IMR-90 (cell line): ENCODE results near the gene NCR1. TPM values are rescaled to one million over a fixed set of nuclear protein-coding genes. Genes with fewer than 3 reads are reported as not detected.

Experiments
- ATAC-seq: fragments of 200-7000 bp; cut with Tn5 transposase; 2 replicates; pipeline ENCODE4 v1.9.1; 2020; ENCODE audit warnings: low read depth, mild to moderate bottlenecking, moderate library complexity
- BruUV-seq: library from RNA; stranded (reverse); fragments of 400-500 nt; replicated peaks from 2 replicates; lab custom pipeline; 2021; lab: Mats Ljungman, UMichigan
- CTCF ChIA-PET: fragments of 300-600 bp; formaldehyde crosslinking; extraction: SDS; loops from one replicate; lab custom pipeline; 2021; ENCODE audit warnings: antibody characterized with exemption; lab: Yijun Ruan, JAX
- POLR2A ChIA-PET: fragments of 300-600 bp; sonication (Branson Sonifier 250); formaldehyde crosslinking; loops from one replicate; lab custom pipeline; 2022; ENCODE audit warnings: antibody characterized with exemption; ENCODE audit not compliant: unreplicated experiment; lab: Charles Lee
- DNase-seq: peaks from one replicate; pipeline ENCODE4 v3.0.0; 2013
- H2AFZ ChIP-seq: replicated peaks from 2 replicates; pipeline ENCODE3; 2013; ENCODE audit warnings: low read length, mild to moderate bottlenecking; ENCODE audit not compliant: poor library complexity
- H2AK5ac ChIP-seq: 2 replicates; pipeline ENCODE4 v1.6.1; 2013; ENCODE audit warnings: low read depth, low read length, inconsistent platforms
- H2AK9ac ChIP-seq: replicated peaks from 2 replicates; pipeline ENCODE3; 2013; ENCODE audit warnings: mild to moderate bottlenecking, low read depth, low read length, moderate library complexity; ENCODE audit not compliant: poor library complexity
- H2BK120ac ChIP-seq: 2 replicates; pipeline ENCODE4 v1.6.1; 2013; ENCODE audit warnings: low read depth, low read length, inconsistent platforms
- H2BK15ac ChIP-seq: 3 replicates; pipeline ENCODE4 v1.6.1; 2013; ENCODE audit warnings: low read depth, low read length, inconsistent platforms
- H2BK20ac ChIP-seq: 2 replicates; pipeline ENCODE4 v1.6.1; 2013; ENCODE audit warnings: low read depth, mild to moderate bottlenecking, inconsistent platforms, low read length, moderate library complexity
- H2BK5ac ChIP-seq: 2 replicates; pipeline ENCODE4 v1.6.1; 2013; ENCODE audit warnings: mild to moderate bottlenecking, low read depth, low read length, inconsistent platforms; ENCODE audit not compliant: poor library complexity, severe bottlenecking
- H3K14ac ChIP-seq: replicated peaks from 2 replicates; pipeline ENCODE4 v1.6.1; 2013; ENCODE audit warnings: low read depth, low read length, inconsistent platforms
- H3K18ac ChIP-seq: 2 replicates; pipeline ENCODE4 v1.6.1; 2013; ENCODE audit warnings: low read depth, low read length, control low read depth
- H3K23ac ChIP-seq: 2 replicates; pipeline ENCODE4 v1.6.1; 2013; ENCODE audit warnings: low read depth, low read length, inconsistent platforms
- H3K27ac ChIP-seq: 2 replicates; pipeline ENCODE4 v1.5.1; 2013; ENCODE audit warnings: mild to moderate bottlenecking, control low read depth, low read length; ENCODE audit not compliant: insufficient read depth
- H3K27me3 ChIP-seq: 2 replicates; pipeline ENCODE4 v1.6.1; 2013; ENCODE audit warnings: low read length; ENCODE audit not compliant: control insufficient read depth, insufficient read depth
- H3K36me3 ChIP-seq: 2 replicates; pipeline ENCODE4 v1.6.1; 2013; ENCODE audit warnings: low read length, mixed read lengths; ENCODE audit not compliant: control insufficient read depth, insufficient read depth
- H3K4ac ChIP-seq: 2 replicates; pipeline ENCODE4 v1.6.1; 2013; ENCODE audit warnings: low read depth, low read length, inconsistent platforms
- H3K4me1 ChIP-seq: 2 replicates; pipeline ENCODE4 v1.6.1; 2013; ENCODE audit warnings: low read length, mixed read lengths; ENCODE audit not compliant: control insufficient read depth, insufficient read depth
- H3K4me2 ChIP-seq: 2 replicates; pipeline ENCODE4 v1.6.1; 2013; ENCODE audit warnings: low read depth, mild to moderate bottlenecking, control low read depth, low read length, moderate library complexity
- H3K4me3 ChIP-seq: 2 replicates; pipeline ENCODE4 v1.5.1; 2013; ENCODE audit warnings: low read depth, mild to moderate bottlenecking, control low read depth, low read length, moderate library complexity; ENCODE audit not compliant: insufficient read depth
- H3K56ac ChIP-seq: 2 replicates; pipeline ENCODE4 v1.6.1; 2013; ENCODE audit warnings: low read length, inconsistent platforms; ENCODE audit not compliant: insufficient read depth; ENCODE audit errors: extremely low read depth
- H3K79me1 ChIP-seq, 2 experiments: 2 replicates each; pipeline ENCODE4 v1.6.1; 2013; ENCODE audit warnings: low read length in 2 of 2, inconsistent platforms in 1 of 2, low read depth in 1 of 2
- H3K9ac ChIP-seq: 2 replicates; pipeline ENCODE4 v1.6.1; 2013; ENCODE audit warnings: low read depth, low read length, control low read depth
- H3K9me1 ChIP-seq: 2 replicates; pipeline ENCODE4 v1.6.1; 2013; ENCODE audit warnings: low read length, inconsistent platforms; ENCODE audit not compliant: insufficient read depth
- H3K9me3 ChIP-seq: 2 replicates; pipeline ENCODE4 v1.6.1; 2013; ENCODE audit warnings: low read length; ENCODE audit not compliant: control insufficient read depth, insufficient read depth
- H4K20me1 ChIP-seq: 2 replicates; pipeline ENCODE4 v1.6.1; 2013; ENCODE audit warnings: low read length, inconsistent platforms; ENCODE audit not compliant: insufficient read depth
- H4K5ac ChIP-seq: 2 replicates; pipeline ENCODE4 v1.6.1; 2013; ENCODE audit warnings: mild to moderate bottlenecking, low read depth, low read length, control low read depth
- H4K8ac ChIP-seq, 2 experiments: 2 replicates each; pipeline ENCODE4 v1.6.1; 2013; ENCODE audit warnings: low read depth in 2 of 2, low read length in 2 of 2, control low read depth in 1 of 2, inconsistent platforms in 1 of 2
- H4K91ac ChIP-seq: 2 replicates; pipeline ENCODE4 v1.6.1; 2013; ENCODE audit warnings: low read depth, low read length, inconsistent platforms; ENCODE audit not compliant: insufficient read depth
- BHLHE40 ChIP-seq: fragments of 150-350 bp; IDR thresholded peaks from 2 replicates; pipeline ENCODE4 v1.6.1; 2016; ENCODE audit warnings: mild to moderate bottlenecking, low read depth, low read length
- CEBPB ChIP-seq: IDR thresholded peaks from 2 replicates; pipeline ENCODE4 v1.6.1; 2012; ENCODE audit warnings: low read depth, low read length, improper control_type of control experiment
- CHD1 ChIP-seq: IDR thresholded peaks from 2 replicates; pipeline ENCODE4 v1.6.1; 2012; ENCODE audit warnings: low read depth, low read length, improper control_type of control experiment
- FOS ChIP-seq: fragments of 150-350 bp; IDR thresholded peaks from 2 replicates; pipeline ENCODE4 v1.6.1; 2016; ENCODE audit warnings: low read depth, low read length
- MAFK ChIP-seq: IDR thresholded peaks from 2 replicates; pipeline ENCODE4 v1.6.1; 2012; ENCODE audit warnings: low read depth, low read length, improper control_type of control experiment
- MAZ ChIP-seq: IDR thresholded peaks from 2 replicates; pipeline ENCODE4 v1.6.1; 2012; ENCODE audit warnings: low read depth, mild to moderate bottlenecking, low read length, improper control_type of control experiment, moderate library complexity, borderline replicate concordance
- MXI1 ChIP-seq: IDR thresholded peaks from 2 replicates; pipeline ENCODE4 v1.6.1; 2012; ENCODE audit warnings: low read depth, mild to moderate bottlenecking, low read length, moderate library complexity, borderline replicate concordance
- NFE2L2 ChIP-seq: fragments of 150-350 bp; IDR thresholded peaks from 2 replicates; pipeline ENCODE4 v1.6.1; 2016; ENCODE audit warnings: low read depth, mild to moderate bottlenecking, low read length
- POLR2A ChIP-seq: IDR thresholded peaks from 2 replicates; pipeline ENCODE4 v1.6.1; 2012; ENCODE audit warnings: mild to moderate bottlenecking, low read depth, low read length
- RAD21 ChIP-seq: IDR thresholded peaks from 2 replicates; pipeline ENCODE4 v1.6.1; 2012; ENCODE audit warnings: low read length, improper control_type of control experiment
- RCOR1 ChIP-seq: IDR thresholded peaks from 2 replicates; pipeline ENCODE4 v1.6.1; 2012; ENCODE audit warnings: mild to moderate bottlenecking, low read length, improper control_type of control experiment; ENCODE audit not compliant: insufficient replicate concordance
- RFX5 ChIP-seq: IDR thresholded peaks from 2 replicates; pipeline ENCODE4 v1.8.0; 2012; ENCODE audit warnings: low read depth, mild to moderate bottlenecking, low read length, moderate library complexity
- SMC3 ChIP-seq: fragments of 150-350 bp; IDR thresholded peaks from 2 replicates; pipeline ENCODE4 v1.6.1; 2016; ENCODE audit warnings: low read depth, mild to moderate bottlenecking, antibody characterized with exemption, low read length, moderate library complexity
- USF2 ChIP-seq: fragments of 150-350 bp; IDR thresholded peaks from 2 replicates; pipeline ENCODE4 v1.6.1; 2017; ENCODE audit warnings: mild to moderate bottlenecking, antibody characterized with exemption, low read length, low read depth
- WGBS, 2 experiments: methylation state at CpG; one replicate each; pipeline versions ENCODE4 v1.1.5 to v1.1.7; 2013; ENCODE audit warnings: missing lambda C conversion rate in 2 of 2; ENCODE audit not compliant: insufficient read length in 1 of 2; ENCODE audit errors: extremely low coverage in 2 of 2; 5-methylcytosine and 5-hydroxymethylcytosine counted together
- dilution Hi-C: fragments of 300-500 bp; cut with HindIII; formaldehyde crosslinking; loops from one replicate; pipeline ENCODE4 v1.14.3; 2018; ENCODE audit warnings: low sequenced_read_pairs; ENCODE audit not compliant: unreplicated experiment
- in situ Hi-C: fragments of 300-500 bp; cut with MboI; formaldehyde crosslinking; loops from 3 replicates; pipeline ENCODE4 v1.14.3; 2019; ENCODE audit warnings: low sequenced_read_pairs, inconsistent platforms, mixed read lengths
- intact Hi-C: fragments of 100-400 bp; cut with micrococcal nuclease; formaldehyde crosslinking; loops from 2 replicates; pipeline ENCODE4 v1.10.0; 2022
- polyA plus RNA-seq, 3 experiments: library from polyadenylated mRNA; depleted of rRNA; stranded (reverse); fragments of >200 nt; gene quantifications; 2 replicates each; pipeline ENCODE4 v1.2.3, GENCODE V29; 2012; ENCODE audit warnings: low replicate concordance in 1 of 3
- total RNA-seq: library from RNA; depleted of rRNA; stranded (reverse); fragments of >200 nt; gene quantifications from 2 replicates; pipeline ENCODE4 v1.2.3, GENCODE V29; 2012
- TF ChIP-seq, protein P1 (sequence below): fragments of 150-350 bp; IDR thresholded peaks from 2 replicates; pipeline ENCODE4 v1.6.1; 2016; ENCODE audit warnings: low read depth, mild to moderate bottlenecking, low read length, moderate library complexity, borderline replicate concordance
- TF ChIP-seq, protein P2 (sequence below): conservative IDR thresholded peaks from 2 replicates; pipeline ENCODE4 v1.5.1; 2012; ENCODE audit warnings: mild to moderate bottlenecking, low read depth, low read length, improper control_type of control experiment

NCR1 gene
- total and polyA plus RNA-seq, 2 of the 4 experiments (the other 2 are of a cell fraction), result not detected

- Histone ChIP-seq H2BK15ac (no peak overlapping the region), H3K18ac (no peak overlapping the region), H3K79me1 (no peaks in the 10 kb centered on the region), H3K27ac (no peak overlapping the region), H3K4me3 (no peak overlapping the region), H3K56ac (no peak overlapping the region), H4K8ac (no peak overlapping the region), H3K27me3 (no peaks in the 10 kb centered on the region), H3K4ac (no peak overlapping the region), H2BK5ac (no peak overlapping the region), H4K91ac (no peak overlapping the region), H3K9ac (no peak overlapping the region), H2BK20ac (no peak overlapping the region), H2AK5ac (no peak overlapping the region), H3K9me3 (peaks cover 14% of the 10 kb centered on the region), H2BK120ac (no peak overlapping the region), H3K4me2 (no peak overlapping the region), H3K9me1 (no peaks in the 10 kb centered on the region), H3K36me3 (no peaks in the 10 kb centered on the region), H3K4me1 (no peaks in the 10 kb centered on the region), H3K14ac (no peak overlapping the region), H3K23ac (no peak overlapping the region), H2AK9ac (no peak overlapping the region), H4K5ac (no peak overlapping the region), H4K20me1 (no peaks in the 10 kb centered on the region), H2AFZ (no peak overlapping the region)
- no TSS peak for BruUV-seq
- DNase-seq (no peak), ATAC-seq (no peak)
- TF ChIP-seq CHD1, result no peak
- TF ChIP-seq POLR2A, result no peak
- no peak for TF ChIP-seq CEBPB
- no peak for TF ChIP-seq MAFK
- TF ChIP-seq RFX5, result no peak
- TF ChIP-seq NFE2L2, result no peak
- no peak for TF ChIP-seq FOS
- TF ChIP-seq, protein P1, sequence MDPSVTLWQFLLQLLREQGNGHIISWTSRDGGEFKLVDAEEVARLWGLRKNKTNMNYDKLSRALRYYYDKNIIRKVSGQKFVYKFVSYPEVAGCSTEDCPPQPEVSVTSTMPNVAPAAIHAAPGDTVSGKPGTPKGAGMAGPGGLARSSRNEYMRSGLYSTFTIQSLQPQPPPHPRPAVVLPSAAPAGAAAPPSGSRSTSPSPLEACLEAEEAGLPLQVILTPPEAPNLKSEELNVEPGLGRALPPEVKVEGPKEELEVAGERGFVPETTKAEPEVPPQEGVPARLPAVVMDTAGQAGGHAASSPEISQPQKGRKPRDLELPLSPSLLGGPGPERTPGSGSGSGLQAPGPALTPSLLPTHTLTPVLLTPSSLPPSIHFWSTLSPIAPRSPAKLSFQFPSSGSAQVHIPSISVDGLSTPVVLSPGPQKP, result no peak
- TF ChIP-seq USF2, result no peak
- TF ChIP-seq MAZ, result no peak
- TF ChIP-seq BHLHE40, result no peak
- TF ChIP-seq, protein P2, sequence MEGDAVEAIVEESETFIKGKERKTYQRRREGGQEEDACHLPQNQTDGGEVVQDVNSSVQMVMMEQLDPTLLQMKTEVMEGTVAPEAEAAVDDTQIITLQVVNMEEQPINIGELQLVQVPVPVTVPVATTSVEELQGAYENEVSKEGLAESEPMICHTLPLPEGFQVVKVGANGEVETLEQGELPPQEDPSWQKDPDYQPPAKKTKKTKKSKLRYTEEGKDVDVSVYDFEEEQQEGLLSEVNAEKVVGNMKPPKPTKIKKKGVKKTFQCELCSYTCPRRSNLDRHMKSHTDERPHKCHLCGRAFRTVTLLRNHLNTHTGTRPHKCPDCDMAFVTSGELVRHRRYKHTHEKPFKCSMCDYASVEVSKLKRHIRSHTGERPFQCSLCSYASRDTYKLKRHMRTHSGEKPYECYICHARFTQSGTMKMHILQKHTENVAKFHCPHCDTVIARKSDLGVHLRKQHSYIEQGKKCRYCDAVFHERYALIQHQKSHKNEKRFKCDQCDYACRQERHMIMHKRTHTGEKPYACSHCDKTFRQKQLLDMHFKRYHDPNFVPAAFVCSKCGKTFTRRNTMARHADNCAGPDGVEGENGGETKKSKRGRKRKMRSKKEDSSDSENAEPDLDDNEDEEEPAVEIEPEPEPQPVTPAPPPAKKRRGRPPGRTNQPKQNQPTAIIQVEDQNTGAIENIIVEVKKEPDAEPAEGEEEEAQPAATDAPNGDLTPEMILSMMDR, result no peak
- no peak for TF ChIP-seq RCOR1
- no peak for TF ChIP-seq MXI1
- no peak for TF ChIP-seq SMC3
- TF ChIP-seq RAD21, result no peak
- intact Hi-C loops (no loop called here), dilution Hi-C loops (no loop called here), in situ Hi-C loops (no loop called here)
- WGBS, 2 experiments, result no CpG with 5 or more reads among the region's 2 CpGs
- ChIA-PET POLR2A (no interaction called here), CTCF (interaction anchor here (0.6 kb wide), 1 partner anchor 41 kb away, joined by 3 read pairs; no protein-coding TSS in a partner anchor)
Measured at GRCh38 chr19:54949412-54949811, 43.5 kb downstream of the NCR1 start.
